ENCODE data around the gene MORC3.
"Not testable (repeated sequence)": the region's sequence is repeated elsewhere in the genome, so short reads cannot be mapped to it uniquely, and the experiment has no call there.

The MORC3 gene

DNA sequence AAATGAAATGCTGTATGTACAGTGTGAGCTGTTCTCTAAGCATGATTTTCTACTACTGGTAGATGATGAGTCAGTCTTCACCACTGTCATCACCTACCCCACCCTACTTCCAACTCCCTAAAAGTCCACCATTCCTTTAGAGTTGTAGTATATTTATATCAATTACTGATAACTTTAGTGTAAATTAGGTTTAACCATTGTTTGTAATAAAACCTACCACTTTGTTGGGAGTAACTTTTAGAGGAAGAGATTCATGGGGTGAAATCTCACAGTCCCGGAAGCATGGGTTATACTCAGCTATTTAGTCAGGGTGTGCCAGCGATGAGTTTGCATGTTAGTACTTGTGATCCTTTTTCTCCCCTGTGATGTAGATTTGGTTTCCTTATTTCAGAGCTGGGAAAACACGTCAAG lies 17.1 kb downstream of the MORC3 start:
- H3K4me1 ChIP-seq (ENCODE audit: control insufficient read depth, low read depth, low read length) = no peaks in the 10 kb centered on the region
- no peak overlapping the region for H3K4me3 ChIP-seq (ENCODE audit: low read length)
- peaks cover 54% of the 10 kb centered on the region for H3K36me3 ChIP-seq (ENCODE audit: control insufficient read depth, low read depth, low read length)
- no peak overlapping the region for H3K9ac ChIP-seq (ENCODE audit: low read length)
- H3K9me3 ChIP-seq (ENCODE audit: control insufficient read depth, low read depth, low read length) = no peaks in the 10 kb centered on the region
- H3K27ac ChIP-seq (ENCODE audit: low read length) = no peak overlapping the region
- H3K27me3 ChIP-seq (ENCODE audit: control insufficient read depth, insufficient read depth, low read length) = no peaks in the 10 kb centered on the region

DNA sequence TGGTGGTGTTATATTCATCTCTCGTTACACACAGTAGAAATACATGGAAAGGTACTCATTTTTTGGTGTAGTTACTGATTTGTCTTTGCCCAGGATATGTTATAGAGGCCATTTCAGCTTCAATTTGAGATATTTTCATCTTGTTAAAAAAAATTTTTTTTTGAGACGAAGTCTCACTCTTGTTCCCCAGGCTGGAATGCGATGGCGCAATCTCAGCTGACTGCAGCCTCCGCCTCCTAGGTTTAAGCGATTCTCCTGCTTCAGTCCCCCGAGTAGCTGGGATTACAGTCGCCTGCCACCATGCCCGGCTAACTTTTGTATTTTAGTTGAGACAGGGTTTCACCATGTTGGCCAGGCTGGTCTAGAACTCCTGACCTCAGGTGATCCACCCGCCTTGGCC lies 19.0 kb downstream of the MORC3 start:
- no peak overlapping the region for H3K9ac ChIP-seq (ENCODE audit: low read length)
- no peaks in the 10 kb centered on the region for H3K4me1 ChIP-seq (ENCODE audit: control insufficient read depth, low read depth, low read length)
- no peak overlapping the region for H3K27ac ChIP-seq (ENCODE audit: low read length)
- H3K27me3 ChIP-seq (ENCODE audit: control insufficient read depth, insufficient read depth, low read length) = no peaks in the 10 kb centered on the region
- peaks cover 70% of the 10 kb centered on the region for H3K36me3 ChIP-seq (ENCODE audit: control insufficient read depth, low read depth, low read length)
- H3K4me3 ChIP-seq (ENCODE audit: low read length) = no peak overlapping the region
- H3K9me3 ChIP-seq (ENCODE audit: control insufficient read depth, low read depth, low read length) = no peaks in the 10 kb centered on the region

DNA sequence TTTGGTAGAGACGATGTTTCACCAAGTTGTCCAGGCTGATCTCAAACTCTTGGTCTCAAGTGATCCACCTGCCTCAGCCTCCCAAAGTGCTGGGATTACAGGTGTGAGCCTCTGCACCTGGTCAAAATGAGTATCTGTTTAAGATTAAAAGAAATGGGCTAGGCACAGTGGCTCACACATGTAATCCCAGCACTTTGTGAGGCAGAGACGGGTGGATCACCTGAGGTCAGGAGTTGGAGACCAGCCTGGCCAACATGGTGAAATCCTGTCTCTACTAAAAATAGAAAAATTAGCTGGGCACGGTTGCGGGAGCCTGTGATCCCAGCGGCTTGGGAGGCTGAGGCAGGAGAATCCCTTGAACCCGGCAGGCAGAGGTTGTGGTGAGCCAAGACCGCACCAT lies 22.6 kb downstream of the MORC3 start:
- not testable (repeated sequence) for H3K4me3 ChIP-seq (ENCODE audit: low read length); H3K9ac ChIP-seq (ENCODE audit: low read length); H3K4me1 ChIP-seq (ENCODE audit: control insufficient read depth, low read depth, low read length); H3K27me3 ChIP-seq (ENCODE audit: control insufficient read depth, insufficient read depth, low read length); H3K9me3 ChIP-seq (ENCODE audit: control insufficient read depth, low read depth, low read length); H3K27ac ChIP-seq (ENCODE audit: low read length)
- H3K36me3 ChIP-seq (ENCODE audit: control insufficient read depth, low read depth, low read length) = peaks cover 88% of the 10 kb centered on the region

DNA sequence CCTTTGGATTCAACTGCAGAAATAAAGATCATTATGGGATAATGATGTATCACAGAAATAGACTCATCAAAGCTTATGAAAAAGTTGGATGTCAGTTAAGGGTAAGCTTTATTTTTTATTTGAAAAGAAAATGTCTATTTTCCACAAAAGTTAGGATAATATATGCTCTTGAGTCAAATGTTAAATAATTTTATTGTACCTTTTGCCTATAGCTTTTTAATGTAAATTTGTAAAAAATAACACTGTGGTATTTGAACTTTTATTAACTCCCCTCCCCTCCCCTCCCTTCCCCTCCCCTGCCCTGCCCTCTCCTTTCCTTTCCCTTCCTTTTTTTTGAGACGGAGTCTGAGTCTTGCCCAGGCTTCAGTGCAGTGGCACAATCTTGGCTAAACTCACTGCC lies 24.9 kb downstream of the MORC3 start:
- no peak overlapping the region for H3K4me3 ChIP-seq (ENCODE audit: low read length)
- peaks cover 86% of the 10 kb centered on the region for H3K36me3 ChIP-seq (ENCODE audit: control insufficient read depth, low read depth, low read length)
- H3K27ac ChIP-seq (ENCODE audit: low read length) = no peak overlapping the region
- no peak overlapping the region for H3K9ac ChIP-seq (ENCODE audit: low read length)
- no peaks in the 10 kb centered on the region for H3K4me1 ChIP-seq (ENCODE audit: control insufficient read depth, low read depth, low read length)
- no peaks in the 10 kb centered on the region for H3K9me3 ChIP-seq (ENCODE audit: control insufficient read depth, low read depth, low read length)
- no peaks in the 10 kb centered on the region for H3K27me3 ChIP-seq (ENCODE audit: control insufficient read depth, insufficient read depth, low read length)

DNA sequence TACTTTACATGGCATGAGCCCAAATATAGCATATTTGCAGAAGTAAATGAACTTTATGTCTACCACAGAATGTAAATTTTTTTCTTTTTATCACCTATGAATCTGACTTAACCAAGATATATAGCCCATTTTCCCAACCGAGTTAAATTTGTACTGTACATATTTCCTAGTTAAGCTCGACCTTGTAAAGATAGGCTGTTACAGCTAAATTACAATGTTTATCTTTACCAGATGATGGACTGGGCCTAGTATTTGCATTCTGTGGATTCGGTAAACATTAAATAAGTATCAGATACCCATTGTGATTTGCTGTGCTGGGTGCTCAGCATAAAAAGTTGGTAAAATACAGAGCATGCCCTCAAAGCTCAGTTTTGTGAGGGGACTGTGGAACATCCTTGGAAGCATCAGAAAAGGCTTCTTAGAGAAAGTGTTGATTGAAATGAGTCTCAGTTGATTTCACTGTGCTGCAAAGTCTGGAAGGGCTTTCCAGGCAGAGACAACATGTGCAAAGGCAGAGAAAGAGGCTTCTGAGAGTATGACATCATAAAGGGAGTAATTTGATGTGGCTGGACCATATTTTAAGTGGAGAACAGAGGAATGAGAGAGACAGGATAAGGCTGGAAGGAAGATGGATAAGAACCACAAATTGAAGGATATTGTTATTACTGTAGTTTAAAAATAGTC lies 27.4 kb downstream of the MORC3 start:
- Histone ChIP-seq H3K9me3 (ENCODE audit: control insufficient read depth, low read depth, low read length) (no peaks in the 10 kb centered on the region), H3K27ac (ENCODE audit: low read length) (no peak overlapping the region), H3K4me1 (ENCODE audit: control insufficient read depth, low read depth, low read length) (no peaks in the 10 kb centered on the region), H3K9ac (ENCODE audit: low read length) (no peak overlapping the region), H3K36me3 (ENCODE audit: control insufficient read depth, low read depth, low read length) (peaks cover 86% of the 10 kb centered on the region), H3K27me3 (ENCODE audit: control insufficient read depth, insufficient read depth, low read length) (no peaks in the 10 kb centered on the region), H3K4me3 (ENCODE audit: low read length) (no peak overlapping the region)

DNA sequence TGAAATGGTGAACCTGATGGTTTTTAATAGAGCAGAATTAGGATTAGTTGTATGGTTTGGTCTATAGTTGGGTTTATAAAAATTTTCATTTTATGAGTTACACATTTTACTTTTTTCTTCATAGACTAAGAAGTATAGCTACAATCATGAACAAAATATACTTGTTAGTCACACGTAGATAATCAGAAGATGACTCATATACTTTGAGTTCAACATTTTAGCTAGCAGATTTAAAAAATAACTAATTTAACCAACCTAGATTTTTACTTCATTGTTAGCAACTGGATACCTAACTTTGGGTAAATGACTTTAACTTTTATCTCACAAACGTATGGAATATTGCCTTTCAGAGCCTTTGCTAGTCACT lies 27.9 kb downstream of the MORC3 start:
- H3K9me3 ChIP-seq (ENCODE audit: control insufficient read depth, low read depth, low read length) = no peaks in the 10 kb centered on the region
- H3K4me3 ChIP-seq (ENCODE audit: low read length) = no peak overlapping the region
- H3K27me3 ChIP-seq (ENCODE audit: control insufficient read depth, insufficient read depth, low read length) = no peaks in the 10 kb centered on the region
- peaks cover 86% of the 10 kb centered on the region for H3K36me3 ChIP-seq (ENCODE audit: control insufficient read depth, low read depth, low read length)
- no peak overlapping the region for H3K9ac ChIP-seq (ENCODE audit: low read length)
- no peak overlapping the region for H3K27ac ChIP-seq (ENCODE audit: low read length)
- H3K4me1 ChIP-seq (ENCODE audit: control insufficient read depth, low read depth, low read length) = no peaks in the 10 kb centered on the region

DNA sequence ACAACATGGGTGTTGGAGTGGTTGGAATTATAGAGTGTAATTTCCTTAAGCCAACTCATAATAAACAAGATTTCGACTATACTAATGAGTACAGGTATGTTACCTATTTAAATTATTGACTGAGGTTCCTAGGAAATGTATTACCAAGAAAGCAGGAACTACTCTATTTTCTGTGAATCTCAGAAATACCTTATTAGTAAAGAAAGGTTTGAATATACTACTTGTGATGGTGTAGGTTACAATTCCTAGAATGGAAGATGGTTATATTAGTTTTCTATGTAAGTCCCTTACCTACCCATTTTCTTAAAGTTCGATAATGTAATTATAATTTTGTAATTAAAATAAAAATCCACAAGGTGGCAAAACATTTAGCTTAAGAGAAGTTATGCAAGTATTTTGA lies 29.3 kb downstream of the MORC3 start:
- Histone ChIP-seq H3K9ac (ENCODE audit: low read length) (no peak overlapping the region), H3K27ac (ENCODE audit: low read length) (no peak overlapping the region), H3K36me3 (ENCODE audit: control insufficient read depth, low read depth, low read length) (peaks cover 72% of the 10 kb centered on the region), H3K4me1 (ENCODE audit: control insufficient read depth, low read depth, low read length) (no peaks in the 10 kb centered on the region), H3K4me3 (ENCODE audit: low read length) (no peak overlapping the region), H3K27me3 (ENCODE audit: control insufficient read depth, insufficient read depth, low read length) (no peaks in the 10 kb centered on the region), H3K9me3 (ENCODE audit: control insufficient read depth, low read depth, low read length) (no peaks in the 10 kb centered on the region)

DNA sequence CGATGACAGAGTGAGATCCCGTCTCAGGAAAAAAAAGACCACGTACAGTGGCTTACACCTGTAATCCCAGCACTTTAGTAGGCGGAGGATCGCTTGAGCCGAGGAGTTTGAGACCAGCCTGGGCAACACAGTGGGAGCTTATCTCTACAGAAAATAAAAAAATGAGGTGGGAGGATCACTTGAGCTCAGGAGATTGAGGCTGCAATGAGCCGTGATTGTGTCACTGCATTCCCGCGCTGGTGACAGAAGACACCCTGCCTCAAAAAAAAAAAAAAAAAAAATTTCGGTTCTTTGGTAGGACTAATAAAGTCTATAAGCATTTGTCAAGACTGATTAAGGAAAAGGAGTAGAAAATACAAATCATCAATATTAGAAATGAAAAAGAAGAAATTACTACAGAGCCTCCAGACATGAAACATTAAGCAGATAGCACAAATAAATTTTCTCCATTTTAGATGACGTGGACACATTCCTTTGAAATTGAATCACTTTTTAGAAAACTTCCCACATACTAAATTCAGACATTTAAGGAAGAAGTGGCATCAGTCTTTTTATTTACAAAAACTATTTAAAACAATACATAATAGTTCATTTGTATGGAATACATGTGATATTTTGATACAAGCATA lies 30.4 kb downstream of the MORC3 start:
- Histone ChIP-seq H3K36me3 (ENCODE audit: control insufficient read depth, low read depth, low read length) (peaks cover 71% of the 10 kb centered on the region), H3K4me1 (ENCODE audit: control insufficient read depth, low read depth, low read length) (no peaks in the 10 kb centered on the region), H3K27me3 (ENCODE audit: control insufficient read depth, insufficient read depth, low read length) (no peaks in the 10 kb centered on the region), H3K4me3 (ENCODE audit: low read length) (no peak overlapping the region), H3K27ac (ENCODE audit: low read length) (no peak overlapping the region), H3K9ac (ENCODE audit: low read length) (no peak overlapping the region), H3K9me3 (ENCODE audit: control insufficient read depth, low read depth, low read length) (no peaks in the 10 kb centered on the region)

DNA sequence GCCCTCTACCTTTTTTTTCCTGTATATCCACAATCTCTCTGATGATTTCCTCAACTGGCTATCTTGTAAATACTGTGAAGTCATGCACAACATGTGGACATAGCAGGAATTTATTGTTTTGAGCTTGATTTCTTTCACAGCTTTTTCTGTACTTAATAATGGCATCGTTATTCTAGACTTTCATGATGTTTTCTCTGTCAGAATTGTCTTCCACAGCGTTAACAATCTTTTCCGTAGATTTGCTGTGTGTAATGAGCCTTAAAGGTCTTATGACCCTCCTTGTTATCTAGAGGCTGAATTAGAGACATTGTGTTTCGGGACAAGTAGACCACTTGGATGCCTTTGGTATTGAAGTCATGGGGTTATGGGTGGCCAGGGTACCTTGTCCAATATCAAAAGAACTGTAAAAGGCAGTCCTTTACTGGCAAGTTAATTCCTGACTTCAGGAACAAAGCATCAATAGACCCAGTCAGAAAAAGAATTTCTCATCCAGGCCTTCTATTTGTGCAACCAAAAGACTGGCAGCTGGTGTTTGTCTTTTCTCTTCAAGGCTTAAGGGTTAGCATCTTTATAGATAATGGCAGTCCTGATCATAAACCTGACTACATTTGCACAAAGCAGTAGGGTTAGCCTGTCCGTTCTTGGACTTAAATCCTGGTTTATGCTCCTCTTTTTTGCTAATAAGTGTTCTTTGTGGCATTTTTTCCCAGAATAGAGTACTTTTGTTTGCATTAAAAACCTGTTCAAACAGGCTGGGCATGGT lies 35.1 kb downstream of the MORC3 start:
- H3K36me3 ChIP-seq (ENCODE audit: control insufficient read depth, low read depth, low read length) = peaks cover 54% of the 10 kb centered on the region
- no peak overlapping the region for H3K9ac ChIP-seq (ENCODE audit: low read length)
- no peaks in the 10 kb centered on the region for H3K9me3 ChIP-seq (ENCODE audit: control insufficient read depth, low read depth, low read length)
- no peak overlapping the region for H3K27ac ChIP-seq (ENCODE audit: low read length)
- no peaks in the 10 kb centered on the region for H3K4me1 ChIP-seq (ENCODE audit: control insufficient read depth, low read depth, low read length)
- no peaks in the 10 kb centered on the region for H3K27me3 ChIP-seq (ENCODE audit: control insufficient read depth, insufficient read depth, low read length)
- no peak overlapping the region for H3K4me3 ChIP-seq (ENCODE audit: low read length)

DNA sequence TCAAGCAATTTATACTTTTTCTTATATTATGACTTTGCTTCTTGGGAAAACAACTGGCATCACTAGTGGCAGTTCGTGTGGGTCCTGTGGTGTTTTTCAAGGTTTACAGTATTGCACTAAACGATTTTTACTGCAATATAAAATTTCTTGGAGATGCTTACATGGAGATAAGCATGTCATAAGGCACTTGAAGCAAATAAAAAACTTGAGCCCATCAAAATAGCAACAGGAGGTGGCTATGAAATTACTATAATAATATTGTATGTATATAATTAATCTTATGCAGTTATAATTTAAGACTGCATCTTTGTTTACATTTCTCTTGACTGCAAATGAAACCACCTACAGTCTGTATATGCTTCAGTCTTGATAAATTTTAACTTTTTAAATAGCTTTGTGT lies 35.9 kb downstream of the MORC3 start:
- Histone ChIP-seq H3K4me1 (ENCODE audit: control insufficient read depth, low read depth, low read length) (no peaks in the 10 kb centered on the region), H3K4me3 (ENCODE audit: low read length) (no peak overlapping the region), H3K36me3 (ENCODE audit: control insufficient read depth, low read depth, low read length) (peaks cover 54% of the 10 kb centered on the region), H3K27ac (ENCODE audit: low read length) (no peak overlapping the region), H3K9me3 (ENCODE audit: control insufficient read depth, low read depth, low read length) (no peaks in the 10 kb centered on the region), H3K9ac (ENCODE audit: low read length) (no peak overlapping the region), H3K27me3 (ENCODE audit: control insufficient read depth, insufficient read depth, low read length) (no peaks in the 10 kb centered on the region)

DNA sequence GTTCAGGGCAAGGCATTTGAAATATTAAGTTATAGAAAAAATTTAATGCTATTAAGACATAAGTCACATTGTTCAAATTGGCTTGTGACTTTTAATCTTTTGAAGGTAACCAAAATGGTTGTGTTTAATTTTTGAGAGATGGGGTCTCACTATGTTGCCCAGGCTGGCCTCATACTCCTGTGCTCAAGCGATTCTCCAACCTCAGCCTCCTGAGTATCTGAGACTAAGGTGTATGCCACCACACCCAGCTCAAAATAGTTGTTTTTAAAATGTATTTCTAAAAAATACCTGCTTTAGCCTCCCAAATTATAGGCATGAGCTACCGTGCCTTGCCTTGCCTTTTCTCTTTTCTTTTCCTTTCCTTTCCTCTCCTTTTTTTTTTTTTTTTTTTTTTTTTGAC lies 39.2 kb downstream of the MORC3 start:
- Histone ChIP-seq H3K36me3 (ENCODE audit: control insufficient read depth, low read depth, low read length) (peaks cover 60% of the 10 kb centered on the region), H3K4me1 (ENCODE audit: control insufficient read depth, low read depth, low read length) (no peaks in the 10 kb centered on the region), H3K27ac (ENCODE audit: low read length) (no peak overlapping the region), H3K27me3 (ENCODE audit: control insufficient read depth, insufficient read depth, low read length) (no peaks in the 10 kb centered on the region), H3K4me3 (ENCODE audit: low read length) (no peak overlapping the region), H3K9me3 (ENCODE audit: control insufficient read depth, low read depth, low read length) (no peaks in the 10 kb centered on the region), H3K9ac (ENCODE audit: low read length) (no peak overlapping the region)
